SJCRH30 (cell line): Measurements from ENCODE around the gene MYZAP. TPM values are rescaled to one million over a fixed set of nuclear protein-coding genes. Genes with fewer than 3 reads are reported as not detected.

Experiments
- DNase-seq, 2 experiments: peaks; one replicate each; pipeline ENCODE4 v3.0.0-alpha.2; 2015 to 2020
- H3K27ac ChIP-seq: fragments of 250-450 bp; sonication (Bioruptor Pico); 2 replicates; pipeline ENCODE4 v1.5.1; 2020; ENCODE audit warnings: mild to moderate bottlenecking, moderate library complexity
- H3K27me3 ChIP-seq: fragments of 250-450 bp; sonication (Bioruptor Pico); 2 replicates; pipeline ENCODE4 v1.5.1; 2020; ENCODE audit warnings: mild to moderate bottlenecking, moderate library complexity
- H3K36me3 ChIP-seq: fragments of 250-450 bp; sonication (Bioruptor Pico); 2 replicates; pipeline ENCODE4 v1.5.1; 2020; ENCODE audit warnings: mild to moderate bottlenecking, moderate library complexity
- H3K4me1 ChIP-seq: fragments of 250-450 bp; sonication (Bioruptor Pico); 2 replicates; pipeline ENCODE4 v1.5.1; 2020; ENCODE audit warnings: mild to moderate bottlenecking, moderate library complexity
- H3K4me3 ChIP-seq: fragments of 250-450 bp; sonication (Bioruptor Pico); 2 replicates; pipeline ENCODE4 v1.5.1; 2020; ENCODE audit warnings: mild to moderate bottlenecking, moderate library complexity
- H3K9me3 ChIP-seq: fragments of 250-450 bp; sonication (Bioruptor Pico); replicated peaks from 2 replicates; pipeline ENCODE4 v1.5.1; 2020; ENCODE audit warnings: mild to moderate bottlenecking, moderate library complexity
- total RNA-seq: library from RNA; depleted of rRNA; stranded (reverse); fragments of >200 nt; shearing (Covaris generic); gene quantifications from 2 replicates; pipeline ENCODE4 v1.2.3, GENCODE V29; 2014

Gene MYZAP
- total RNA-seq, 1 experiment from 2014 or later = 15.9 TPM

GRCh38 chr15:57646087-57646486 is 54.4 kb downstream of the MYZAP start:
- Histone ChIP-seq H3K27ac (no peak overlapping the region), H3K4me3 (no peak overlapping the region), H3K4me1 (peaks cover 17% of the 10 kb centered on the region), H3K27me3 (no peaks in the 10 kb centered on the region), H3K9me3 (no peaks in the 10 kb centered on the region), H3K36me3 (peaks cover 3% of the 10 kb centered on the region; the same call in 1 of the 2 replicates)
- no peak for DNase-seq

- DNase-seq = no peak
- H3K27ac ChIP-seq = no peak overlapping the region
- no peaks in the 10 kb centered on the region for H3K27me3 ChIP-seq
- H3K4me3 ChIP-seq = no peak overlapping the region
- H3K36me3 ChIP-seq = peaks cover 3% of the 10 kb centered on the region; the same call in 1 of the 2 replicates
- H3K4me1 ChIP-seq = peaks cover 29% of the 10 kb centered on the region
- H3K9me3 ChIP-seq = no peaks in the 10 kb centered on the region
Measured at GRCh38 chr15:57647071-57647790, 55.5 kb downstream of the MYZAP start.

- Histone ChIP-seq H3K27me3 (no peaks in the 10 kb centered on the region), H3K36me3 (peaks cover 3% of the 10 kb centered on the region; the same call in 1 of the 2 replicates), H3K9me3 (no peaks in the 10 kb centered on the region), H3K4me1 (peaks cover 34% of the 10 kb centered on the region), H3K27ac (no peak overlapping the region), H3K4me3 (no peak overlapping the region)
- DNase-seq = no peak
Measured at GRCh38 chr15:57647791-57648130, 56.1 kb downstream of the MYZAP start.

- Histone ChIP-seq H3K27me3 (no peaks in the 10 kb centered on the region), H3K4me3 (no peak overlapping the region), H3K36me3 (peaks cover 3% of the 10 kb centered on the region; the same call in 1 of the 2 replicates), H3K9me3 (no peaks in the 10 kb centered on the region), H3K27ac (no peak overlapping the region), H3K4me1 (peaks cover 45% of the 10 kb centered on the region)
- DNase-seq = no peak
Measured at GRCh38 chr15:57649138-57649537, 57.4 kb downstream of the MYZAP start.

GRCh38 chr15:57651445-57651844 is 59.7 kb downstream of the MYZAP start:
- peaks cover 3% of the 10 kb centered on the region; the same call in 1 of the 2 replicates for H3K36me3 ChIP-seq
- H3K27me3 ChIP-seq = no peaks in the 10 kb centered on the region
- peaks cover 55% of the 10 kb centered on the region for H3K4me1 ChIP-seq
- H3K9me3 ChIP-seq = no peaks in the 10 kb centered on the region
- peak overlapping the region; percentile 98 for H3K27ac ChIP-seq
- peak; percentile 42 to 79 for DNase-seq
- H3K4me3 ChIP-seq = no peak overlapping the region

- Histone ChIP-seq H3K27ac (peak overlapping the region; percentile 98), H3K9me3 (no peaks in the 10 kb centered on the region), H3K4me1 (peaks cover 55% of the 10 kb centered on the region), H3K36me3 (no peaks in the 10 kb centered on the region; the same call in 1 of the 2 replicates), H3K4me3 (no peak overlapping the region), H3K27me3 (no peaks in the 10 kb centered on the region)
- DNase-seq = peak; percentile 51 to 85
Measured at GRCh38 chr15:57652481-57652880, 60.8 kb downstream of the MYZAP start.

- no peaks in the 10 kb centered on the region for H3K9me3 ChIP-seq
- no peaks in the 10 kb centered on the region; the same call in 1 of the 2 replicates for H3K36me3 ChIP-seq
- no peak overlapping the region for H3K4me3 ChIP-seq
- DNase-seq = peak in 1 of 2 experiments; percentile 40
- H3K27me3 ChIP-seq = no peaks in the 10 kb centered on the region
- H3K27ac ChIP-seq = peak overlapping the region; percentile 43
- H3K4me1 ChIP-seq = peaks cover 46% of the 10 kb centered on the region
Measured at GRCh38 chr15:57654153-57654852, 62.6 kb downstream of the MYZAP start.

GRCh38 chr15:57655053-57655452 is 63.3 kb downstream of the MYZAP start:
- Histone ChIP-seq H3K4me3 (no peak overlapping the region), H3K27me3 (no peaks in the 10 kb centered on the region), H3K27ac (peak overlapping the region; percentile 43; the same call in 1 of the 2 replicates), H3K36me3 (no peaks in the 10 kb centered on the region; the same call in 1 of the 2 replicates), H3K9me3 (no peaks in the 10 kb centered on the region), H3K4me1 (peaks cover 46% of the 10 kb centered on the region)
- no peak for DNase-seq

GRCh38 chr15:57655809-57656208 is 64.1 kb downstream of the MYZAP start:
- H3K4me3 ChIP-seq = no peak overlapping the region
- DNase-seq = no peak
- H3K36me3 ChIP-seq = no peaks in the 10 kb centered on the region; the same call in 1 of the 2 replicates
- peaks cover 41% of the 10 kb centered on the region for H3K4me1 ChIP-seq
- no peak overlapping the region for H3K27ac ChIP-seq
- H3K9me3 ChIP-seq = no peaks in the 10 kb centered on the region
- no peaks in the 10 kb centered on the region for H3K27me3 ChIP-seq

GRCh38 chr15:57656434-57656833 is 64.7 kb downstream of the MYZAP start:
- Histone ChIP-seq H3K27me3 (no peaks in the 10 kb centered on the region), H3K4me1 (peaks cover 34% of the 10 kb centered on the region), H3K36me3 (no peaks in the 10 kb centered on the region; the same call in 1 of the 2 replicates), H3K9me3 (no peaks in the 10 kb centered on the region), H3K4me3 (no peak overlapping the region), H3K27ac (no peak overlapping the region)
- no peak for DNase-seq

- Histone ChIP-seq H3K9me3 (no peaks in the 10 kb centered on the region), H3K27me3 (no peaks in the 10 kb centered on the region), H3K36me3 (no peaks in the 10 kb centered on the region; the same call in 1 of the 2 replicates), H3K4me3 (no peak overlapping the region), H3K4me1 (peaks cover 25% of the 10 kb centered on the region), H3K27ac (no peak overlapping the region)
- no peak for DNase-seq
Measured at GRCh38 chr15:57657619-57658018, 65.9 kb downstream of the MYZAP start.

- Histone ChIP-seq H3K9me3 (no peaks in the 10 kb centered on the region), H3K27ac (no peak overlapping the region), H3K27me3 (no peaks in the 10 kb centered on the region), H3K4me3 (no peak overlapping the region), H3K36me3 (no peaks in the 10 kb centered on the region; the same call in 1 of the 2 replicates), H3K4me1 (peaks cover 17% of the 10 kb centered on the region)
- no peak for DNase-seq
Measured at GRCh38 chr15:57662091-57662744, 70.5 kb downstream of the MYZAP start.

GRCh38 chr15:57662802-57663201 is 71.1 kb downstream of the MYZAP start:
- Histone ChIP-seq H3K4me3 (no peak overlapping the region), H3K9me3 (no peaks in the 10 kb centered on the region), H3K27ac (no peak overlapping the region), H3K4me1 (peaks cover 21% of the 10 kb centered on the region), H3K36me3 (no peaks in the 10 kb centered on the region), H3K27me3 (no peaks in the 10 kb centered on the region)
- peak; percentile 26 to 53 for DNase-seq

- no peaks in the 10 kb centered on the region for H3K27me3 ChIP-seq
- H3K9me3 ChIP-seq = no peaks in the 10 kb centered on the region
- H3K27ac ChIP-seq = no peak overlapping the region
- H3K4me1 ChIP-seq = peaks cover 25% of the 10 kb centered on the region
- H3K4me3 ChIP-seq = no peak overlapping the region
- no peak for DNase-seq
- no peaks in the 10 kb centered on the region for H3K36me3 ChIP-seq
Measured at GRCh38 chr15:57663262-57663661, 71.6 kb downstream of the MYZAP start.

- Histone ChIP-seq H3K27ac (no peak overlapping the region), H3K4me1 (peaks cover 28% of the 10 kb centered on the region), H3K9me3 (no peaks in the 10 kb centered on the region), H3K27me3 (no peaks in the 10 kb centered on the region), H3K36me3 (no peaks in the 10 kb centered on the region), H3K4me3 (no peak overlapping the region)
- no peak for DNase-seq
Measured at GRCh38 chr15:57665194-57665593, 73.5 kb downstream of the MYZAP start.
